Natural killer cell (primary cell): ENCODE data around the gene TMEM163. TPM values are rescaled to one million over a fixed set of nuclear protein-coding genes. Genes with fewer than 3 reads are reported as not detected.

ENCODE experiments used
- ATAC-seq, 3 donors: fragments of 150-1000 bp in 2 of 3; fragments of 200-7000 bp in 1 of 3; cut with Tn5 transposase; 1 replicate in 1 of 3; 2 replicates in 2 of 3; pipeline ENCODE4 v1.10.0; 2021; ENCODE audit warnings: mild to moderate bottlenecking in 2 of 3, moderate library complexity in 2 of 3
- DNase-seq, 2 donors: peaks; one replicate each; pipeline versions ENCODE4 v3.0.0 to v3.0.0-alpha.2; 2013 to 2021; ENCODE audit warnings: mixed read lengths in 1 of 2
- H3K27ac ChIP-seq: one replicate; pipeline ENCODE4 v1.5.1; 2013; ENCODE audit warnings: mild to moderate bottlenecking, low read length
- H3K27me3 ChIP-seq: one replicate; pipeline ENCODE4 v1.6.1; 2013; ENCODE audit warnings: low read length; ENCODE audit not compliant: control insufficient read depth, insufficient read depth
- H3K36me3 ChIP-seq: one replicate; pipeline ENCODE4 v1.6.1; 2013; ENCODE audit warnings: low read length; ENCODE audit not compliant: control insufficient read depth, insufficient read depth
- H3K4me1 ChIP-seq: one replicate; pipeline ENCODE4 v1.6.1; 2013; ENCODE audit warnings: low read length; ENCODE audit not compliant: control insufficient read depth, insufficient read depth
- H3K4me3 ChIP-seq: one replicate; pipeline ENCODE4 v1.5.1; 2013; ENCODE audit warnings: low read length
- H3K9me3 ChIP-seq: one replicate; pipeline ENCODE4 v1.6.1; 2013; ENCODE audit warnings: low read length; ENCODE audit not compliant: control insufficient read depth, insufficient read depth
- H3K27ac Mint-ChIP-seq, 2 donors: one replicate each; pipeline ENCODE4 v1.8.0; 2022; ENCODE audit warnings: mild to moderate bottlenecking in 2 of 2, mixed read lengths in 2 of 2, moderate library complexity in 1 of 2
- H3K27me3 Mint-ChIP-seq, 2 donors: one replicate each; pipeline ENCODE4 v1.8.0; 2022; ENCODE audit warnings: low read depth in 2 of 2, mixed read lengths in 2 of 2
- H3K36me3 Mint-ChIP-seq: one replicate; pipeline ENCODE4 v1.8.0; 2022; ENCODE audit warnings: mixed read lengths
- H3K4me1 Mint-ChIP-seq, 2 donors: one replicate each; pipeline ENCODE4 v1.8.0; 2022; ENCODE audit warnings: mixed read lengths in 2 of 2
- H3K4me3 Mint-ChIP-seq: one replicate; pipeline ENCODE4 v1.8.0; 2022; ENCODE audit warnings: mild to moderate bottlenecking, moderate library complexity, mixed read lengths
- H3K9me3 Mint-ChIP-seq, 2 donors: one replicate each; pipeline ENCODE4 v1.8.0; 2022; ENCODE audit warnings: mixed read lengths in 2 of 2
- CTCF ChIP-seq: fragments of 200-600 bp; IDR thresholded peaks from one replicate; pipeline ENCODE4 v1.8.0; 2022; ENCODE audit warnings: antibody characterized with exemption
- WGBS: methylation state at CpG from one replicate; pipeline ENCODE4 v1.1.7; 2013; ENCODE audit warnings: missing lambda C conversion rate; ENCODE audit not compliant: insufficient coverage; 5-methylcytosine and 5-hydroxymethylcytosine counted together
- intact Hi-C: fragments of 100-400 bp; cut with micrococcal nuclease; formaldehyde crosslinking; loops from one replicate; pipeline ENCODE4 v1.14.2; 2022
- total RNA-seq, 4 donors: library from RNA; stranded (reverse); fragments of 120-200 nt in 1 of 4; gene quantifications; one replicate each; pipeline versions ENCODE4 v1.2.3 to v1.2.4, GENCODE V29; 2013 to 2022

Gene TMEM163
- total RNA-seq, 3 donors from 2014 or later (not counting 1 experiment from before 2014, with no cell fraction given), result 6.8 to 11.6 (median 10.3) TPM

- ATAC-seq (no peak), DNase-seq (no peak)
- Histone ChIP-seq H3K27me3 (no peaks in the 10 kb centered on the region), H3K4me1 (no peaks in the 10 kb centered on the region), H3K9me3 (no peaks in the 10 kb centered on the region), H3K27ac (no peak overlapping the region), H3K4me3 (no peak overlapping the region), H3K36me3 (no peaks in the 10 kb centered on the region)
- peaks cover 0 to 22% of the 10 kb centered on the region in 2 donors for H3K4me1 Mint-ChIP-seq
- no peaks in the 10 kb centered on the region for H3K36me3 Mint-ChIP-seq
- intact Hi-C loops, result no loop called here
- no peak overlapping the region for H3K27ac Mint-ChIP-seq
- no CpG with 5 or more reads among the region's 1 CpG for WGBS
- peaks cover 5 to 7% of the 10 kb centered on the region in 2 donors for H3K27me3 Mint-ChIP-seq
- H3K4me3 Mint-ChIP-seq, result no peak overlapping the region
- no peaks in the 10 kb centered on the region for H3K9me3 Mint-ChIP-seq
- no peak for TF ChIP-seq CTCF
These were observed 75.9 kb downstream of the TMEM163 start for GRCh38 chr2:134642938-134643337.

DNA sequence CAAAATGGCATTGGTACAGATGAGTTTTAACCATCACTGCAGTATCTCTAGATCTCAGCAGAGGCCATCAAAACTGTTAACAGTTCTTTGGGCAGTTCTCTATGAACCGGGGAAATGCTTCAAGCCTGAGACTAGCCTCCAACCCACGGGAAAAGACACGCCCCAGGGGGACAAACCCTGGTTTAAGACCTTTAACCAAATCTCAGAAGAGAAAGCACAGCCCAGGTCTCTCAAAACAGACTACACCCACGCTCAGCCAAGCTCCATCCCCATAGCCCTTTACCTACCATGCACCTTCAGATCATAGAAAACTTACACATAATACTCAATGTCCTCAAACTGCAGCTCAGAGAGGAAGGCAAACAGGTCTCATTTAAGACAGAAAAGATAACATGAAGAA lies 78.3 kb downstream of the TMEM163 start:
- Mint-ChIP-seq H3K4me1 (peaks cover 0 to 27% of the 10 kb centered on the region in 2 donors), H3K4me3 (no peak overlapping the region), H3K27me3 (peaks cover 5 to 7% of the 10 kb centered on the region in 2 donors), H3K36me3 (no peaks in the 10 kb centered on the region), H3K9me3 (no peaks in the 10 kb centered on the region), H3K27ac (peak overlapping the region in 1 of 2 donors; percentile 27)
- Histone ChIP-seq H3K27me3 (no peaks in the 10 kb centered on the region), H3K4me1 (no peaks in the 10 kb centered on the region), H3K36me3 (no peaks in the 10 kb centered on the region), H3K9me3 (no peaks in the 10 kb centered on the region), H3K27ac (no peak overlapping the region), H3K4me3 (no peak overlapping the region)
- 69% methylated on average over 4 of the region's 4 CpGs for WGBS
- DNase-seq, result no peak
- intact Hi-C loops, result no loop called here
- TF ChIP-seq CTCF, result no peak
- no peak for ATAC-seq

DNA sequence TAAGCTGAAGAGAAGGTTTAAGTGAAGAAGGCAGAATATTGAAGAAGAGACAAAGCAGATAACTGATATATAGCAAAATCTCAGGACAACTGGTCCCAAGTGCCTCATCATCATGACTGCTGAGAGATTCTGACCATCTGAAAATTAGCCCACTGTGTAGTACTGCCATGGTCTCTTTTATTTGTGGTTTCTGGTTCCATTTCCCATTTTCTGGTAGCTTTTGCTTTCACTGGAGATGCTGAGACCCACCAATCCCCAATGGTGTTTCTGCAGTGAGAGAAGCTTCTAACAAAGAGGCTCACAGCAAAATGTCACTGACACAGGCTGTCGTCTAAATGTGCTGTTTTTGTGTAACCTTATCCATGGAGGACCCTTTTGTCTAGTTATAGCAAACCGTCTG lies 79.5 kb downstream of the TMEM163 start:
- Mint-ChIP-seq H3K27me3 (peaks cover 5 to 7% of the 10 kb centered on the region in 2 donors), H3K36me3 (no peaks in the 10 kb centered on the region), H3K4me3 (no peak overlapping the region), H3K9me3 (no peaks in the 10 kb centered on the region), H3K27ac (no peak overlapping the region), H3K4me1 (peaks cover 2 to 34% of the 10 kb centered on the region in 2 donors)
- no peaks in the 10 kb centered on the region for H3K4me1 ChIP-seq
- H3K27me3 ChIP-seq, result no peaks in the 10 kb centered on the region
- intact Hi-C loops, result no loop called here
- WGBS, result 90% methylated on average over 2 of the region's 2 CpGs
- DNase-seq, result no peak
- H3K4me3 ChIP-seq, result no peak overlapping the region
- H3K27ac ChIP-seq, result no peak overlapping the region
- H3K9me3 ChIP-seq, result no peaks in the 10 kb centered on the region
- H3K36me3 ChIP-seq, result no peaks in the 10 kb centered on the region
- no peak for TF ChIP-seq CTCF
- no peak for ATAC-seq

DNA sequence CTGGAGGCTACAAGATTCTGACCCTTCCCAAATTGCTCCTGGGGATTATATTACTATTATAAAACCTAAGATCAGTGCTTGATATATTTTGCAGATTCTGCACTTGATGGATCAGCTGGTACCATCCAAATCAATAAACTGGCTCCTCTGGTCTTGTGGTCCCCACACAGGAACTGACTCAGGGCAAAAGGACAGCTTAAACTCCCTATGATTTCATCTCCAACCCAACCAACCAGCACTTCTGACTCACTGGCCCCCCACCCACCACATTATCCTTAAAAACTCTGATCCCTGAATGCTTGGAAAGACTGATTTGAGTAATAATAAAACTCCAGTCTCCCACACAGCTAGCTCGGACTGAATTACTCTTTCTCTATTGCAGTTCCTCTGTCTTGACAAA lies 82.1 kb downstream of the TMEM163 start:
- WGBS, result 87% methylated on average over 1 of the region's 1 CpG
- peaks cover 5 to 7% of the 10 kb centered on the region in 2 donors for H3K27me3 Mint-ChIP-seq
- ATAC-seq (no peak), DNase-seq (no peak)
- peaks cover 7 to 39% of the 10 kb centered on the region in 2 donors for H3K4me1 Mint-ChIP-seq
- intact Hi-C loops, result no loop called here
- no peaks in the 10 kb centered on the region for H3K36me3 Mint-ChIP-seq
- TF ChIP-seq CTCF, result no peak
- Histone ChIP-seq H3K36me3 (no peaks in the 10 kb centered on the region), H3K9me3 (no peaks in the 10 kb centered on the region), H3K4me1 (no peaks in the 10 kb centered on the region), H3K27me3 (no peaks in the 10 kb centered on the region), H3K4me3 (no peak overlapping the region), H3K27ac (no peak overlapping the region)
- H3K9me3 Mint-ChIP-seq, result no peaks in the 10 kb centered on the region
- H3K27ac Mint-ChIP-seq, result no peak overlapping the region
- H3K4me3 Mint-ChIP-seq, result no peak overlapping the region
